SU-DHL-6 (cell line): ENCODE measurements around the gene PMFBP1.

Experiments used
- H2AFZ ChIP-seq: fragments of 200-600 bp; sonication (generic); 2 replicates; pipeline ENCODE4 v1.6.1; 2014; ENCODE audit warnings: low read depth, mild to moderate bottlenecking, moderate library complexity, mixed read lengths, antibody characterized with exemption, low read length; ENCODE audit not compliant: severe bottlenecking
- H3F3A ChIP-seq: fragments of 200-600 bp; shearing (Covaris generic); 2 replicates; pipeline ENCODE4 v1.6.0; 2016; ENCODE audit warnings: antibody characterized with exemption, mild to moderate bottlenecking; ENCODE audit not compliant: insufficient read depth
- H3K27ac ChIP-seq: fragments of 200-600 bp; sonication (generic); 2 replicates; pipeline ENCODE4 v1.5.1; 2016; ENCODE audit warnings: low read depth, mild to moderate bottlenecking, low read length, moderate library complexity, mixed read lengths
- H3K27me3 ChIP-seq: fragments of 200-600 bp; sonication (generic), shearing (Covaris generic); 2 replicates; pipeline ENCODE4 v1.6.0; 2014; ENCODE audit warnings: mild to moderate bottlenecking, low read length
- H3K36me3 ChIP-seq: fragments of 200-600 bp; sonication (generic); 2 replicates; pipeline ENCODE4 v1.6.1; 2014; ENCODE audit warnings: mild to moderate bottlenecking, low read length, mixed read lengths
- H3K4me2 ChIP-seq: fragments of 300-600, 200-600 bp; shearing (Covaris generic), sonication (generic); 2 replicates; pipeline ENCODE4 v1.6.0; 2014; ENCODE audit warnings: low read length, low read depth, mild to moderate bottlenecking; ENCODE audit not compliant: poor library complexity, severe bottlenecking
- H3K4me3 ChIP-seq: fragments of 200-600 bp; sonication (generic); 2 replicates; pipeline ENCODE4 v1.5.1; 2014; ENCODE audit warnings: antibody characterized with exemption, low read length, mild to moderate bottlenecking, mixed read lengths; ENCODE audit not compliant: insufficient read depth, poor library complexity, severe bottlenecking
- H3K79me2 ChIP-seq: fragments of 200-600 bp; sonication (generic); 2 replicates; pipeline ENCODE4 v1.6.1; 2014; ENCODE audit warnings: mild to moderate bottlenecking, low read length, moderate library complexity; ENCODE audit not compliant: insufficient read depth
- H3K9ac ChIP-seq: fragments of 200-600 bp; sonication (generic); 2 replicates; pipeline ENCODE4 v1.7.0; 2014; ENCODE audit warnings: mild to moderate bottlenecking, low read length
- H3K9me2 ChIP-seq: fragments of 200-600 bp; sonication (generic); replicated peaks from 2 replicates; pipeline ENCODE4 v1.6.1; 2014; ENCODE audit warnings: low read length; ENCODE audit not compliant: insufficient read depth
- H3K9me3 ChIP-seq: fragments of 200-600 bp; sonication (generic); 2 replicates; pipeline ENCODE4 v1.6.1; 2014; ENCODE audit warnings: low read length, mixed read lengths; ENCODE audit not compliant: insufficient read depth
- H4K20me1 ChIP-seq: fragments of 200-600 bp; sonication (generic); 2 replicates; pipeline ENCODE4 v1.6.1; 2014; ENCODE audit warnings: low read depth, mild to moderate bottlenecking, antibody characterized with exemption, low read length, moderate library complexity, mixed read lengths
- CTCF ChIP-seq: fragments of 200-600 bp; sonication (generic); IDR thresholded peaks from one replicate; pipeline ENCODE4 v1.5.1; 2017; ENCODE audit warnings: antibody characterized with exemption, mild to moderate bottlenecking, low read length, moderate library complexity; ENCODE audit not compliant: insufficient read depth, poor library complexity, severe bottlenecking
- EZH2phosphoT487 ChIP-seq: fragments of 200-600 bp; sonication (generic), shearing (Covaris generic); conservative IDR thresholded peaks from 2 replicates; pipeline ENCODE4 v1.6.1; 2018; ENCODE audit warnings: mild to moderate bottlenecking, antibody characterized with exemption, low read length, moderate library complexity, mixed read lengths

The PMFBP1 gene

GRCh38 chr16:72113616-72113945, 58.4 kb downstream of the PMFBP1 start:
- H3K27ac ChIP-seq = no peak overlapping the region
- H3F3A ChIP-seq = no peaks in the 10 kb centered on the region
- H3K36me3 ChIP-seq = 0 out of 2 replicates have a peak, but pooled peaks cover 2% of the 10 kb centered on the region
- H2AFZ ChIP-seq = no peak overlapping the region
- H3K4me3 ChIP-seq = no peak overlapping the region
- no peaks in the 10 kb centered on the region for H3K79me2 ChIP-seq
- TF ChIP-seq EZH2phosphoT487 = no peak
- no peak for TF ChIP-seq CTCF
- no peaks in the 10 kb centered on the region for H3K9me2 ChIP-seq
- no peaks in the 10 kb centered on the region for H4K20me1 ChIP-seq
- no peak overlapping the region for H3K4me2 ChIP-seq
- no peaks in the 10 kb centered on the region for H3K9me3 ChIP-seq
- H3K9ac ChIP-seq = no peak overlapping the region
- no peaks in the 10 kb centered on the region for H3K27me3 ChIP-seq

- no peaks in the 10 kb centered on the region for H3K9me3 ChIP-seq
- H4K20me1 ChIP-seq = no peaks in the 10 kb centered on the region
- H3K9ac ChIP-seq = no peak overlapping the region
- no peaks in the 10 kb centered on the region for H3F3A ChIP-seq
- no peak overlapping the region for H3K4me2 ChIP-seq
- H3K27me3 ChIP-seq = no peaks in the 10 kb centered on the region
- H3K36me3 ChIP-seq = peaks cover 2% of the 10 kb centered on the region; the same call in 1 of the 2 replicates
- H3K9me2 ChIP-seq = no peaks in the 10 kb centered on the region
- H3K79me2 ChIP-seq = no peaks in the 10 kb centered on the region
- TF ChIP-seq EZH2phosphoT487 = no peak
- TF ChIP-seq CTCF = no peak
- H3K27ac ChIP-seq = no peak overlapping the region
- H2AFZ ChIP-seq = no peak overlapping the region
- no peak overlapping the region for H3K4me3 ChIP-seq
Observed at GRCh38 chr16:72112906-72113615, 58.9 kb downstream of the PMFBP1 start.

GRCh38 chr16:72112452-72112792, 59.5 kb downstream of the PMFBP1 start:
- no peak overlapping the region for H3K27ac ChIP-seq
- H3K79me2 ChIP-seq = no peaks in the 10 kb centered on the region
- peaks cover 2% of the 10 kb centered on the region; the same call in 1 of the 2 replicates for H3K36me3 ChIP-seq
- no peaks in the 10 kb centered on the region for H3K9me3 ChIP-seq
- no peaks in the 10 kb centered on the region for H3K9me2 ChIP-seq
- H4K20me1 ChIP-seq = no peaks in the 10 kb centered on the region
- H2AFZ ChIP-seq = no peak overlapping the region
- no peak overlapping the region for H3K9ac ChIP-seq
- H3K27me3 ChIP-seq = no peaks in the 10 kb centered on the region
- no peak for TF ChIP-seq EZH2phosphoT487
- TF ChIP-seq CTCF = no peak
- no peak overlapping the region for H3K4me2 ChIP-seq
- H3K4me3 ChIP-seq = no peak overlapping the region
- H3F3A ChIP-seq = no peaks in the 10 kb centered on the region
